HepG2 (cell line): ENCODE measurements around the gene EVI5. TPM values are rescaled to one million over a fixed set of nuclear protein-coding genes. Genes with fewer than 3 reads are reported as not detected.
A peak's percentile ranks its signal among the peaks of the same experiment; 100 is the strongest.

Experiments
- BCLAF1 ChIP-seq: fragments of 450-650 bp; IDR thresholded peaks from 2 replicates; pipeline ENCODE4 v1.6.1; 2017; ENCODE audit warnings: mild to moderate bottlenecking
- DMTF1 ChIP-seq: sonication (generic); formaldehyde crosslinking; IDR thresholded peaks from 2 replicates; pipeline ENCODE4 v1.4.0; 2020; ENCODE audit warnings: mild to moderate bottlenecking, missing genetic modification reagents
- FOSL1 ChIP-seq: sonication (generic); formaldehyde crosslinking; IDR thresholded peaks from 2 replicates; pipeline ENCODE4 v1.9.0; 2021; ENCODE audit warnings: missing genetic modification reagents, borderline replicate concordance
- FOXP1 ChIP-seq, 2 experiments: fragments of 450-650 bp in 1 of 2; IDR thresholded peaks; 2 replicates each; pipeline ENCODE4 v1.6.1; 2017 to 2018; ENCODE audit warnings: antibody characterized with exemption in 1 of 2
- IRF1 ChIP-seq: sonication (generic); formaldehyde crosslinking; IDR thresholded peaks from 2 replicates; pipeline ENCODE4 v1.4.0; 2020; ENCODE audit warnings: low read depth, mild to moderate bottlenecking, missing genetic modification reagents
- JUNB ChIP-seq: sonication (generic); formaldehyde crosslinking; IDR thresholded peaks from 2 replicates; pipeline ENCODE4 v1.8.0; 2022; ENCODE audit warnings: missing genetic modification reagents, mild to moderate bottlenecking, borderline replicate concordance
- MLXIP ChIP-seq: sonication (generic); formaldehyde crosslinking; IDR thresholded peaks from 2 replicates; pipeline ENCODE4 v1.9.0; 2021; ENCODE audit warnings: missing genetic modification reagents, borderline replicate concordance
- RBM22 ChIP-seq: fragments of 200-400 bp; formaldehyde crosslinking; optimal IDR thresholded peaks from 2 replicates; pipeline ENCODE3; 2017; ENCODE audit warnings: mild to moderate bottlenecking, low read length, moderate library complexity
- REPIN1 ChIP-seq: sonication (generic); formaldehyde crosslinking; IDR thresholded peaks from 2 replicates; pipeline ENCODE4 v1.8.0; 2022; ENCODE audit warnings: missing genetic modification reagents, low read depth, mild to moderate bottlenecking, borderline replicate concordance
- SNAPC5 ChIP-seq: sonication (generic); formaldehyde crosslinking; IDR thresholded peaks from 2 replicates; pipeline ENCODE4 v1.8.1; 2023; ENCODE audit warnings: mild to moderate bottlenecking, missing genetic modification reagents, borderline replicate concordance
- TEAD2 ChIP-seq: sonication (generic); formaldehyde crosslinking; IDR thresholded peaks from 2 replicates; pipeline ENCODE4 v1.9.0; 2021; ENCODE audit warnings: missing genetic modification reagents
- YEATS2 ChIP-seq: sonication (generic); formaldehyde crosslinking; IDR thresholded peaks from 2 replicates; pipeline ENCODE4 v1.4.0; 2020; ENCODE audit warnings: missing genetic modification reagents, borderline replicate concordance
- ZBTB34 ChIP-seq: sonication (generic); formaldehyde crosslinking; IDR thresholded peaks from 2 replicates; pipeline ENCODE4 v1.8.0; 2022; ENCODE audit warnings: mild to moderate bottlenecking, missing genetic modification reagents
- ZNF251 ChIP-seq: sonication (generic); formaldehyde crosslinking; IDR thresholded peaks from 2 replicates; pipeline ENCODE4 v1.9.0; 2021; ENCODE audit warnings: mild to moderate bottlenecking, missing genetic modification reagents
- ZNF740 ChIP-seq: sonication (generic); formaldehyde crosslinking; IDR thresholded peaks from 2 replicates; pipeline ENCODE4 v1.4.0; 2020; ENCODE audit warnings: missing genetic modification reagents
- ZZZ3 ChIP-seq: sonication (generic); formaldehyde crosslinking; IDR thresholded peaks from 2 replicates; pipeline ENCODE4 v1.4.0; 2020; ENCODE audit warnings: missing genetic modification reagents, mild to moderate bottlenecking, borderline replicate concordance
- polyA plus RNA-seq, 8 experiments: library from polyadenylated mRNA; depleted of rRNA in 3 of 8; stranded (reverse) in 7 of 8; unstranded in 1 of 8; fragments of >200 nt; fragmentation: Illumina TruSeq in 4 of 8; extraction: Trizol in 4 of 8; gene quantifications; 2 replicates each; pipeline versions ENCODE4 v1.2.1 to v1.2.3, GENCODE V29; 2011 to 2016; ENCODE audit warnings: low read depth in 4 of 8, missing spikeins in 1 of 8, mixed read lengths in 1 of 8; ENCODE audit not compliant: insufficient read depth in 1 of 8
- total RNA-seq, 5 experiments: library from RNA; depleted of rRNA; stranded (reverse); fragments of >200 nt; fragmentation: Illumina TruSeq; extraction: Trizol; gene quantifications; 2 replicates each; pipeline ENCODE4 v1.2.3, GENCODE V29; 2016; ENCODE audit warnings: low read depth in 1 of 5

The EVI5 gene
- total and polyA plus RNA-seq, 2 of the 13 experiments (the other 11 are each of a cell fraction or from before 2014, with no cell fraction given), result 4.0 to 12.6 TPM

- no peak for TF ChIP-seq BCLAF1
- TF ChIP-seq ZBTB34 (CRISPR knock-in tag), result peak; percentile 55; the same call in 1 of the 2 replicates
- TF ChIP-seq ZNF740 (CRISPR knock-in tag), result peak; percentile 71; the same call in 1 of the 2 replicates
- TF ChIP-seq RBM22, result no peak
- TF ChIP-seq IRF1 (CRISPR knock-in tag), result peak; percentile 96
- peak; percentile 88 for TF ChIP-seq YEATS2 (CRISPR knock-in tag)
- peak; percentile 59; the same call in 1 of the 2 replicates for TF ChIP-seq JUNB (CRISPR knock-in tag)
- peak; percentile 98 for TF ChIP-seq ZNF251 (CRISPR knock-in tag)
- TF ChIP-seq MLXIP (CRISPR knock-in tag), result peak; percentile 89; the same call in 1 of the 2 replicates
- TF ChIP-seq FOSL1 (CRISPR knock-in tag), result peak; percentile 47; the same call in 1 of the 2 replicates
- TF ChIP-seq ZZZ3 (CRISPR knock-in tag), result 0 out of 2 replicates have a peak, but pooled peaks have one; percentile 68
- peak; percentile 93 for TF ChIP-seq DMTF1
- peak; percentile 94 for TF ChIP-seq SNAPC5
- no peak for TF ChIP-seq FOXP1 (IDR thresholded peaks at IDR 0.05)
- TF ChIP-seq FOXP1 (CRISPR knock-in tag; IDR thresholded peaks at IDR 0.05), result no peak
- peak; percentile 98 for TF ChIP-seq TEAD2 (CRISPR knock-in tag)
- peak; percentile 83; the same call in 1 of the 2 replicates for TF ChIP-seq REPIN1 (CRISPR knock-in tag)
Observed at GRCh38 chr1:92784639-92785500, at the start of gene EVI5 (continued).
